Endothelial cell of umbilical vein (primary cell): ENCODE results near the gene AQP12A. TPM values are rescaled to one million over a fixed set of nuclear protein-coding genes. Genes with fewer than 3 reads are reported as not detected.
"Not testable (repeated sequence)": the region's sequence is repeated elsewhere in the genome, so short reads cannot be mapped to it uniquely, and the experiment has no call there.

Source experiments
- BruUV-seq: library from RNA; stranded (reverse); fragments of 400-500 nt; replicated peaks from 2 replicates; lab custom pipeline; 2021; lab: Mats Ljungman, UMichigan
- CTCF ChIA-PET: fragments of 300-600, 350-600 bp; sonication (Branson Sonifier 250); formaldehyde crosslinking; loops from one replicate; lab custom pipeline; 2021; ENCODE audit warnings: antibody characterized with exemption, inconsistent platforms; lab: Charles Lee
- POLR2A ChIA-PET: fragments of 300-600, 350-600 bp; sonication (Branson Sonifier 250); formaldehyde crosslinking; loops from one replicate; lab custom pipeline; 2021; ENCODE audit warnings: antibody characterized with exemption, inconsistent platforms; lab: Charles Lee
- DNase-seq: peaks from one replicate; pipeline ENCODE4 v3.0.0-alpha.2; 2011; ENCODE audit warnings: low read depth, low spot score
- FAIRE-seq: peaks from 2 replicates; lab custom pipeline; 2011; peaks lifted over from hg19 to GRCh38; lab: Jason Lieb, UNC
- H2AFZ ChIP-seq: 2 replicates; pipeline ENCODE4 v1.6.0; 2012; ENCODE audit warnings: low read depth, low read length, control low read depth, inconsistent platforms
- H3K27ac ChIP-seq: 2 replicates; pipeline ENCODE4 v1.5.1; 2011; ENCODE audit warnings: low read depth, mild to moderate bottlenecking, control low read depth, low read length, moderate library complexity; ENCODE audit not compliant: insufficient read depth
- H3K27me3 ChIP-seq, 2 experiments: 2 replicates each; pipeline versions ENCODE4 v1.6.0 to v1.6.1; 2011; ENCODE audit warnings: low read length in 2 of 2, mixed read lengths in 1 of 2; ENCODE audit not compliant: control insufficient read depth in 2 of 2, insufficient read depth in 2 of 2
- H3K36me3 ChIP-seq, 2 experiments: 2 replicates in 1 of 2; 3 replicates in 1 of 2; pipeline ENCODE4 v1.5.1; 2011; ENCODE audit warnings: low read length in 2 of 2, mild to moderate bottlenecking in 1 of 2, moderate library complexity in 1 of 2; ENCODE audit not compliant: control insufficient read depth in 2 of 2, insufficient read depth in 2 of 2; ENCODE audit errors: extremely low read depth in 1 of 2
- H3K4me1 ChIP-seq: 3 replicates; pipeline ENCODE4 v1.5.1; 2011; ENCODE audit warnings: mild to moderate bottlenecking, low read length; ENCODE audit not compliant: control insufficient read depth, insufficient read depth; ENCODE audit errors: extremely low read depth
- H3K4me2 ChIP-seq: 2 replicates; pipeline ENCODE4 v1.6.1; 2011; ENCODE audit warnings: low read length, control low read depth, mixed read lengths; ENCODE audit not compliant: insufficient read depth
- H3K4me3 ChIP-seq, 3 experiments: fragments of 200-600 bp in 1 of 3; sonication (generic), shearing (Covaris generic) in 1 of 3; replicated peaks in 1 of 3; 2 replicates each; pipeline ENCODE4 v1.5.1; 2011 to 2016; ENCODE audit warnings: control low read depth in 3 of 3, low read length in 3 of 3, mild to moderate bottlenecking in 2 of 3, inconsistent platforms in 1 of 3, low read depth in 1 of 3, moderate library complexity in 1 of 3; ENCODE audit not compliant: insufficient read depth in 1 of 3
- H3K79me2 ChIP-seq: 2 replicates; pipeline ENCODE4 v1.6.0; 2012; ENCODE audit warnings: low read length, inconsistent platforms; ENCODE audit not compliant: control insufficient read depth, insufficient read depth
- H3K9ac ChIP-seq: replicated peaks from 2 replicates; pipeline ENCODE3; 2011; ENCODE audit warnings: low read length, control low read depth; ENCODE audit not compliant: insufficient read depth; ENCODE audit errors: extremely low read depth
- H3K9me1 ChIP-seq: replicated peaks from 3 replicates; pipeline ENCODE4 v1.6.0; 2011; ENCODE audit warnings: mild to moderate bottlenecking, low read length; ENCODE audit not compliant: control insufficient read depth, insufficient read depth; ENCODE audit errors: extremely low read depth
- H3K9me3 ChIP-seq: replicated peaks from 2 replicates; pipeline ENCODE4 v1.5.1; 2012; ENCODE audit warnings: low read length, inconsistent platforms; ENCODE audit not compliant: control insufficient read depth, insufficient read depth
- H4K20me1 ChIP-seq: replicated peaks from 2 replicates; pipeline ENCODE3; 2011; ENCODE audit warnings: mild to moderate bottlenecking, low read length; ENCODE audit not compliant: control insufficient read depth, insufficient read depth; ENCODE audit errors: extremely low read depth
- CTCF ChIP-seq, 2 donors: IDR thresholded peaks; 1 replicate in 1 of 2; 2 replicates in 1 of 2; pipeline ENCODE4 v1.5.1; 2011; ENCODE audit warnings: low read length in 2 of 2, mild to moderate bottlenecking in 2 of 2, moderate library complexity in 2 of 2, control low read depth in 1 of 2, inconsistent platforms in 1 of 2, low read depth in 1 of 2; ENCODE audit not compliant: insufficient read depth in 1 of 2; ENCODE audit errors: extremely low read depth in 1 of 2
- GATA2 ChIP-seq: IDR thresholded peaks from 2 replicates; pipeline ENCODE4 v1.7.0; 2011; ENCODE audit warnings: low read depth, mild to moderate bottlenecking, moderate library complexity, mixed read lengths, low read length; ENCODE audit not compliant: insufficient read length, insufficient read depth
- MYC ChIP-seq: IDR thresholded peaks from one replicate; pipeline ENCODE4 v1.6.1; 2011; ENCODE audit warnings: mild to moderate bottlenecking, low read depth, low read length
- POLR2A ChIP-seq: IDR thresholded peaks from 2 replicates; pipeline ENCODE4 v1.6.1; 2012; ENCODE audit warnings: low read depth, mild to moderate bottlenecking, control low read depth, low read length
- POLR2AphosphoS5 ChIP-seq: IDR thresholded peaks from 2 replicates; pipeline ENCODE4 v1.6.1; 2012; ENCODE audit warnings: low read depth, mild to moderate bottlenecking, control low read depth, low read length, moderate library complexity; ENCODE audit not compliant: insufficient read depth
- dilution Hi-C: fragments of 300-500 bp; cut with MboI; formaldehyde crosslinking; loops from one replicate; pipeline ENCODE4 v1.15.0; 2019; ENCODE audit warnings: low sequenced_read_pairs; ENCODE audit not compliant: extremely low pct_ligation_motif_present
- intact Hi-C: fragments of 100-400 bp; cut with micrococcal nuclease; formaldehyde crosslinking; loops from one replicate; pipeline ENCODE4 v1.10.0; 2022
- polyA plus RNA-seq, 4 experiments: library from polyadenylated mRNA; depleted of rRNA in 3 of 4; stranded (reverse) in 3 of 4; unstranded in 1 of 4; fragments of >200 nt; gene quantifications; 2 replicates each; pipeline versions ENCODE4 v1.2.1 to v1.2.3, GENCODE V29; 2011 to 2012; ENCODE audit warnings: missing spikeins in 1 of 4
- total RNA-seq: library from RNA; stranded (reverse); gene quantifications from 2 replicates; pipeline ENCODE4 v1.2.3, GENCODE V29; 2021

Gene AQP12A
- total and polyA plus RNA-seq, 2 donors (not counting 3 experiments of a cell fraction or from before 2014, with no cell fraction given) = not detected

- CTCF ChIA-PET = interaction anchor here (0.9 kb wide), 1 partner anchor 174 kb away, joined by 3 read pairs; no protein-coding TSS in a partner anchor
- intact Hi-C loops = no loop called here
These were observed 3.1 kb upstream of the AQP12A start for GRCh38 chr2:240688553-240688919.

GRCh38 chr2:240689975-240690374 lies 1.7 kb upstream of the AQP12A start:
- FAIRE-seq = no peak
- Histone ChIP-seq H3K4me2 (no peak overlapping the region), H3K4me3 (no peak overlapping the region), H3K4me1 (no peaks in the 10 kb centered on the region), H3K36me3 (no peaks in the 10 kb centered on the region), H3K9me3 (no peaks in the 10 kb centered on the region), H2AFZ (no peak overlapping the region), H3K27ac (no peak overlapping the region), H4K20me1 (no peaks in the 10 kb centered on the region), H3K27me3 (no peaks in the 10 kb centered on the region), H3K9ac (no peak overlapping the region), H3K9me1 (no peaks in the 10 kb centered on the region), H3K79me2 (no peaks in the 10 kb centered on the region)
- BruUV-seq = no TSS peak
- ChIA-PET CTCF (no interaction called here), POLR2A (no interaction called here)
- dilution Hi-C loops (no loop called here), intact Hi-C loops (no loop called here)
- TF ChIP-seq GATA2 (no peak), POLR2AphosphoS5 (no peak), CTCF (IDR thresholded peaks at IDR 0.05; ENCODE audit: extremely low read depth in 1 of 2, insufficient read depth in 1 of 2, low read depth in 1 of 2, low read length in 2 of 2) (no peak)
- no peak for DNase-seq

More at GRCh38 chr2:240688553-240688919, 3.1 kb upstream of the AQP12A start:
- H3K4me1 ChIP-seq = no peaks in the 10 kb centered on the region
- no peaks in the 10 kb centered on the region for H3K79me2 ChIP-seq
- H4K20me1 ChIP-seq = no peaks in the 10 kb centered on the region
- H3K4me2 ChIP-seq = no peak overlapping the region
- BruUV-seq = no TSS peak
- no peak overlapping the region for H2AFZ ChIP-seq
- POLR2A ChIA-PET = no interaction called here
- DNase-seq (no peak), FAIRE-seq (no peak)
- H3K27ac ChIP-seq = no peak overlapping the region
- H3K9me1 ChIP-seq = no peaks in the 10 kb centered on the region
- H3K27me3 ChIP-seq = no peaks in the 10 kb centered on the region
- H3K9me3 ChIP-seq = no peaks in the 10 kb centered on the region
- H3K36me3 ChIP-seq = no peaks in the 10 kb centered on the region
- no peak for TF ChIP-seq MYC
- TF ChIP-seq POLR2A = no peak
- dilution Hi-C loops = no loop called here
- H3K9ac ChIP-seq = no peak overlapping the region
- no peak overlapping the region for H3K4me3 ChIP-seq

- H3K9me1 ChIP-seq, H3K9me3 ChIP-seq, H3K79me2 ChIP-seq, DNase-seq, FAIRE-seq, H3K4me1 ChIP-seq, POLR2A ChIA-PET, H3K9ac ChIP-seq, H3K27me3 ChIP-seq, H3K4me3 ChIP-seq, BruUV-seq, CTCF ChIA-PET, H3K27ac ChIP-seq, H4K20me1 ChIP-seq, intact Hi-C loops, H3K36me3 ChIP-seq, dilution Hi-C loops, H3K4me2 ChIP-seq, H2AFZ ChIP-seq: not testable (repeated sequence)
These were observed 1.1 kb upstream of the AQP12A start for GRCh38 chr2:240690421-240691074.
